T-helper 9 cell (primary cell): ENCODE results near the gene KBTBD3.
"Not testable (repeated sequence)": the region's sequence is repeated elsewhere in the genome, so short reads cannot be mapped to it uniquely, and the experiment has no call there.

Experiments
- DNase-seq: peaks from one replicate; pipeline ENCODE4 v3.0.0-alpha.2; 2020

KBTBD3 gene

DNA sequence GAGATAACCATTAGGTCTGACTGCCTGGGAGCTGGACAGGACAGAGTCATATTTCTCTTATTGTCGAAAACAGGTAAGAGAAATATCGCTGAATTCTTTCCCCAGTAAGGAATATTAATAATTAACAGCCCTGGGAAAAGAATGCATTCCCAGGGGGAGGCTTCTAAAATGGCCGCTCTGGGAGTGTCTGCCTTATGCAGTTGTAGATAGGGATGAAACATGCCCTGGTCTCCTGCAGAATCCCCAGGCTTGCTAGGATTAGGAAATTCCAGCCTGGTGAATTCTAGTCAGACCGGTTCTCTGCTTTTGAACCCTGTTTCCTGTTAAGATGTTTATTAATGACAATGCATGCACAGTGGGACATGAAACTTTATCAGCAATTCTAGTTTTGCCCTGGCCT lies 74.1 kb downstream of the KBTBD3 start:
- not testable (repeated sequence) for DNase-seq

DNA sequence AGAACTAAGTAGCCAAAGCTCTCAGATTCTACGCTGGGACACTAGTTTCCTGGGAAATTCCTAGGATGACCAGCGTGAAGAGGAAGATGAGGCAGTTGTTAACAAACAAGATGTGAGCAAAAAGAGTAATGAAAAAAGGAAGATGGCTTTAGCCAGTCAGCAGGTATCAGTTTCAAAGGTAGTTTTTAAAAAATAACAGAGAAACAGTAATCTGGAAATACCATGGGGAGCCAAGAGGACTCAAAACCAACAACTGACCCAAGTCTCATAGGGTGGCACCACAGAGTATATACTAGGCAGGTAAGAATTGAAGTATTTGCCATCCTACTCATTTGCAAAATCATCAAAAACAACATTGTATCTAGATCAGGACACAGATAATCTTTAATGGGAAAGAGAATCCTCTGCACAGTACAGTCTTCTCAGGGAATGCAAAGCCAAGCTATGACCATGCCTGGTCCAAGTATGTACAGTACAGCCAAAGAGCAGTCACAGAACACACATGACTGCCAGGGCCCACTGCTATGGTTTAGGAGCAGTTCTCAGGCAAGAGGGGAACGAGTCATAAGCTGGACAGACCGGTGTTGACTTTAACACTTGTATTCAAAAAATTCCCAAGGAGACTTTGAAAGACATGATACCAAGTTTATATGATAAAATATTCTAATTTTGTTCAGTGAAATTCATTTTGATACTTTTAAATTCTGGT lies 75.7 kb downstream of the KBTBD3 start:
- no peak for DNase-seq
